CD8-positive, alpha-beta T cell (primary cell): ENCODE data around the gene ASB8. TPM values are rescaled to one million over a fixed set of nuclear protein-coding genes. Genes with fewer than 3 reads are reported as not detected.

Experiments used
- microRNA-seq: library from miRNA; unstranded; fragments of <30 nt; microRNA quantifications from one replicate; pipeline ENCODE4 v1.2.0, GENCODE V29; 2022; ENCODE audit warnings: borderline microRNAs expressed
- total RNA-seq, 46 experiments: library from RNA in 2 of 46; stranded (reverse) in 2 of 46; gene quantifications; one replicate each; pipeline ENCODE4 v1.2.3 and lab custom pipeline; 2021 to 2026

Gene ASB8
- total RNA-seq, 2 experiments from 2014 or later = 54.7 to 55.6 TPM

Small RNA genes within 50 kb of the gene (microRNA-seq; reads per million reads assigned to microRNA genes)
- not detected for gene MIR6505

Other genes starting within 250 kb of the ASB8 start
- gene TMEM106C, start 193.9 kb downstream of the ASB8 start, total RNA-seq = 10 to 100 TPM; 12.1 to 13.1 TPM
- not detected for gene COL2A1, start 153.0 kb downstream of the ASB8 start, total RNA-seq
- gene SENP1, start 51.4 kb downstream of the ASB8 start, total RNA-seq = 10 to 100 TPM; 24.4 to 24.6 TPM
- gene PFKM, start 38.2 kb downstream of the ASB8 start, total RNA-seq = 1 to 10 TPM; 6.0 to 6.9 TPM
- gene CCDC184, start 26.1 kb upstream of the ASB8 start, total RNA-seq = 1 to 10 TPM in 1 of 2 experiments, under 1 TPM in 1; 0.90 to 1.3 TPM
- gene OR10AD1, start 45.8 kb upstream of the ASB8 start, total RNA-seq = not detected
- gene ZNF641, start 193.4 kb upstream of the ASB8 start, total RNA-seq = 10 to 100 TPM; 12.1 to 12.3 TPM